HG02981 (cell line): Measurements from ENCODE around the gene COQ6.
"Not testable (repeated sequence)": the region's sequence is repeated elsewhere in the genome, so short reads cannot be mapped to it uniquely, and the experiment has no call there.

Experiments
- ATAC-seq: cut with Tn5 transposase; IDR thresholded peaks from one replicate; pipeline ENCODE4 v1.9.1; 2021; ENCODE audit warnings: mild to moderate bottlenecking, moderate library complexity; ENCODE audit not compliant: unreplicated experiment

Gene COQ6

DNA sequence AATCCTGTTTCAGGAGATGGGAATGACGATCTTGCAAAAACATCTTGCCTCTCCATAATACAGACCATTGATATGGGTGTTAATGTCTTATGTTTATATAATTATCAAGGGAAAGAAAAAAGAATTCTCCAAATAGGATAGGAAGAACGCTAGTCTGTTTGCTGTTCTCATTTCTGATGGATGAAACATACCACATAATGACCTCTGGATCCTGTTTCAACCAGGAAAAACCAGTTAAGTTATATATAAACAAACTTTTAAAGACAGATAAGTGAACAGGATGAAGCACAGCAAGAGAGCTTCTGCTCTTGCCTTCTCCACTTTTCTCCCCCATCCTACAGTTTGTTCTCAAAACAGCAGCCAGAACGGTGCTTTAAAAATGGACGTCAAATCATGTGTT, 27.8 kb downstream of the COQ6 start:
- no peak for ATAC-seq

DNA sequence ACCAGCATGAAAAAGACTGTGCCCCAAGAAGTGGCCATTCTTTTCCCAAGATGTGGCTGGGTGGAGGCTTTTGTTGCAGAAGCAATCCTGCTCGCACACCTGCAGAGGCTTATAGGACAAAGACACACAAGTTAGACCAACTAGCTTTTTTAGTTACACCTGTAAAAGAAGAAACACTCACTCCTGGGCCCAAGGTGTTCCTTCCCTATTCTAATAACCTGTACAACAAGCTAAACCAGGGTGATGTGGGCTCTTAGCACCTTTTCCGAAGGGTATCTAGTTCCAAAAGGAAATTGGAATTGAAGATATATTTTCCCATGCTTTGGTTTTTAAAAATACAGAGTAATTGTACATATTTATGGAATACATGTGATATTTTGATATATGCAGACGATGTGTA, 38.0 kb downstream of the COQ6 start:
- no peak for ATAC-seq

DNA sequence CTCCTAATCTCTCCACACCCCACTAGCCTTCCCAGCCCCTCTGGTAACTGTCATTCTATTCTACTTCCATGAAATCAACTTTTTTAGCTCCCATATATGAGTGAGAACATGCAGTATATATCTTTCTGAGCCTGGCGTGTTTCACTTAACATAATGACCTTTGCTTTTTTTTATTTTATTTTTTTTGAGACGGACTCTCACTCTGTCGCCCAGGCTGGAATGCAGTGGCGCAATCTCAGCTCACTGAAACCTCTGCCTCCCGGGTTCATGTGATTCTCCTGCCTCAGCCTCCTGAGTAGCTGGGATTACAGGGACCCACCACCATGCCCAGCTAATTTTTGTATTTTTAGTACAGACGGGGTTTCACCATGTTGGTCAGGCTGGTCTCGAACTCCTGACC, 38.6 kb downstream of the COQ6 start:
- not testable (repeated sequence) for ATAC-seq

DNA sequence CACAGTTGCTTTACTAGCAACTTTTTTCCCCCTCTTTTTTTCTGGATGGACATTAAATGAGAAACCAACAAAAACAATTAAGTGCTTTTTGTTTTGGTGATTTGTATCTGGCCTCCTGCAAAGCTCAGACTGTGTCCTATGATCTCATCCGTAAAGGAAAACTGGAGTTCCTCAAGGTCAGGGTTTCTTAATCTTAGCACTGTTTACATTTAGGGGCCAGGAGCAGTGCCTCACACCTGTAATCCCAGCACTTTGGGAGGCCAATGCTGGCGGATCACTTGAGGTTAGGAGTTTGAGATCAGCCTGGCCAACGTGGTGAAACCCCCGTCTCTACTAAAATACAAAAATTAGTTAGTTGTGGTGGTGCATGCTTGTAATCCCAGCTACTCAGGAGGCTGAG, 41.0 kb downstream of the COQ6 start:
- no peak for ATAC-seq

DNA sequence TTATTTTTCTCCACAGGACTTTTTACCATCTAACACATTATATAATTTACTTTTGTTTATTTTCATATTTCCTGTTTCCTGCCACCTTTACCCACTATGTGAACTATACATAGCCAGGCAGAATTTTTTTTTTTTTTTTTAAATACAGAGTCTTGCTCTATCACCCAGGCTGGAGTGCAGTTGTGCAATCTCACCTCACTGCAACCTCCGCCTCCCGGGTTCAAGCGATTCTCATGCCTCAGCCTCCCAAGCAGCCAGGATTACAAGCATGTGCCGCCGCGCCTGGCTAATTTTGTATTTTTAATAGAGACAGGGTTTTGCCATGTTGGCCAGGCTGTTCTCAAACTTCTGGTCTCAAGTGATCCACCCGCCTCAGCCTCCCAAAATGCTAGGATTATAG, 44.8 kb downstream of the COQ6 start:
- ATAC-seq: not testable (repeated sequence)

DNA sequence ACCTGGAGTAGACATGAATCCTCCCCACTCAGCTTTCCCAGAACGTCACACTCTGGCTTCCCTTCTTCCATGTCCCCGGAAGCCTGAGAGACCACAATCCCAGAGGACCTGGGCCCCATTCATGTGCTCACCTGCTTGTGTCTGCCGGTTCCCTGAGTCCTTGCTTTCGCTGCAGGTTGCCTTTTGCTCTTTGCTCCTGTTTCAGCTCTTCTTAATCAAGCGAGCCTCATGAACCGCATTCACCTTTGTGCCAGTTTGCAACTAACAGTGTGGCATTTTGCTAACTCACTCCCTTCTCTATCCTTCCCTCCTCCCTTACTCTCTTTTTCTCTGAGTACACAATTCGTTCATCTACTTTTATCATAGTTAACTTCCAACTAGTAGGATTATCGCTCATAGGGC, 45.9 kb downstream of the COQ6 start:
- no peak for ATAC-seq

DNA sequence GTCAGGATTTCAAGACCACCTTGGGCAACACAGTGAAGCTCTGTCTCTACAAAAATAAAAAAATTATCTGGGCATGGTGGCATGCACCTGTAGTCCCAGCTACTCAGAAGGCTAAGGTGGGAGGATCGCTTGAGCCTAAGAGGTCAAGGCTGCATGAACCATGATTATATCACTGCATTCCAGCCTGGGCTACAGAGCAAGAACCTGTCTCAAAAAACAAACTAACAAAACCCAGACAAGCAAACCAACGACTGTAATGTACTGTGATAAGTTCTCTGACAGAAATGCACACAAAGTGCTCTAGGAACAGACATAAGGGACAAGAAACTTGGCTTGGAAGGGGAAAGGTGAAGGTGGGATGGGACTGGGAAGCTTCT, 46.6 kb downstream of the COQ6 start:
- no peak for ATAC-seq

DNA sequence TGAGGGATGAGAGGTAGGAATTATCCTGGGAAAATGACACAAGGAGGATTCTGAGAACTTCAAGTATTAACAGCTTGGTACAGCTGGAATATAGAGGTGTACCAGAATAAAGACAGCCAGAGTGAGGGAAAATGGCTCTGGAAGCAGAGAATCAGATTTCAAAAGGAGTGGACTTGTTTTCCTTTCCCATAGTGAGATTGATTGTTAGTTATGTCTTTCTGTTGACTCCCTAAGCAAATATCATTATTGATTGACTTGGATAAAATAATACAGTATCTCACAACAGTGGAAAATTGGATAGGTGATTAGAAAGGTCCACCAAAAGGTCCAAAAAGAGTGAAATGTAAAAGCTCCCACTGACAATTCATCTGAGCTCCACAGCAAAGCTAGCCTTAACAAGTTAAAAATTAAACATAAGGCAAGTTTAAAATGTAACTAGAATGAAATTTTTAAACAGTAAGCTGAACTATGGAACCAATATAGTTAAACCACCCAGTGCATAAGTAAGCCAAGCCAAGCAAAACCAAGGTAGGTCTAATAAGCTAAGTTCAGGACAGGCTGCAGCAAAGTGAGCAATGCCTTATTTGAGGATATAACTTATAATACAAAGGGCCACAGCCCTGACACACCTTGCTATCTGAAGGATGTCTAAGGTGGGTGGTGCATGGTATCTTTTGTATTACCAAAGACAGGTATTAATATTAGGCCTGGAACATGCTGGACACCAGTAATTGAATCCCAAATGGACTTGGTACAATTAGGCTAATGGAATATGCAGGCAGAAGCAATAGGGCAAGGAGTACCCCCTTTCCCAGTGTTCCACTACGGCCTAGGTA, 47.2 kb downstream of the COQ6 start:
- ATAC-seq: no peak

DNA sequence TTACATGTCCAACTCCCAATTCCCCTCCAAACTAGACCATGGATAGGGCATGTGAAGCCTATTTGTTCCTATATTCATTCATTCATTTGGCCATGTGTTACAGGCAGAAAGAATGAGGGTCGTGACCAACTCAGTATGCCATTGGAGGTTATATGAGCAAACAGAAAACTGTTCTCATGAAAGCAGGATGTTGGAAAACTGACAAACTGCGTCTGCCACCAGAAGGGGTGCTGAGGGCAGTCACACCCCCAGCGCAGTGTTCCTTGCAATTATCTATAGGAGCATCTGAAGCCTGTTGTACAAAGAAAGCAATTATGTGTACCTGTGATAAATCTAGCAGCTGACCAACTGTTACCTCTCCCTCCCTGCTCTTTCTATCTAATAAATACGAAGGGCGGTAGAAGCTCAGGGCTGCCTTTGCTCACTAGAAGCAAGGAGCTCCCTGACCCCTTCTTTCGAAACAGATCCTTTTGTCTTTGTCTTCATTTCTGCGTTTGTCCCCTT, 47.9 kb downstream of the COQ6 start:
- no peak for ATAC-seq

DNA sequence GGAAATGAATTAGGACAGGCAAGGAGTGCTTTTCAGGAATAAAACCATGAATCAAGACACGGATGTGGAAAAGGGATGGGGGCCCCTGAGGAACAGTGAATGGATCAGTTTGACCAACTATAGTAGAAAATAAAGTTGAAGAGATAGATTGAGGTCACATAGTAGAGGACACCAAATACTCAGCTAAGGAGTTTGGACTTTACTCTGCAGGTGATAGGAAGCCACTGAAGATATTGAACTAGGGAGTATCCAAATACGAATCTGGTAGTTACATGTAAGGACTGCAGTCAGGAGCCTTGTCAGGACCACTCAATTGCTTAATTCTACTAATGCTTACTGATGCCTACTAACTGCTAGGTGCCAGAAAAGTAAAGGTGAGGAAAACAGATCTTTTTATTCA, 48.6 kb downstream of the COQ6 start:
- ATAC-seq: no peak

DNA sequence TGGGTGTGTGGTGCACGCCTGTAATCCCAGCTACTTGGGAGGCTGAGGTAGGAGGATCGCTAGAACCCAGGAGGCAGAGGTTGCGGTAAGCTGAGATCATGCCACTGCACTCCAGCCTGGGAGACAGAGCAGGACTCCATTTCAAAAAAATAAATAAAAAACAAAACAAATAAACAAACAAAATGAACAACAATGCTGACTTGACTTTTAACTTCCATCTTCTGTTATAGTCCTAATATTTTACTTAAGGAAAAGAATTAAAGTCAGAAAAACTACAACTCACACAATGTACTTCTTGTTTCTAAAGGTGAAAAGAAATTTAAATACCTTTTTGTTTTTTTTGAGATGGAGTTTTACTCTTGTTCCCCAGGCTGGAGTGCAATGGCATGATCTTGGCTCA, 55.6 kb downstream of the COQ6 start:
- ATAC-seq: not testable (repeated sequence)

DNA sequence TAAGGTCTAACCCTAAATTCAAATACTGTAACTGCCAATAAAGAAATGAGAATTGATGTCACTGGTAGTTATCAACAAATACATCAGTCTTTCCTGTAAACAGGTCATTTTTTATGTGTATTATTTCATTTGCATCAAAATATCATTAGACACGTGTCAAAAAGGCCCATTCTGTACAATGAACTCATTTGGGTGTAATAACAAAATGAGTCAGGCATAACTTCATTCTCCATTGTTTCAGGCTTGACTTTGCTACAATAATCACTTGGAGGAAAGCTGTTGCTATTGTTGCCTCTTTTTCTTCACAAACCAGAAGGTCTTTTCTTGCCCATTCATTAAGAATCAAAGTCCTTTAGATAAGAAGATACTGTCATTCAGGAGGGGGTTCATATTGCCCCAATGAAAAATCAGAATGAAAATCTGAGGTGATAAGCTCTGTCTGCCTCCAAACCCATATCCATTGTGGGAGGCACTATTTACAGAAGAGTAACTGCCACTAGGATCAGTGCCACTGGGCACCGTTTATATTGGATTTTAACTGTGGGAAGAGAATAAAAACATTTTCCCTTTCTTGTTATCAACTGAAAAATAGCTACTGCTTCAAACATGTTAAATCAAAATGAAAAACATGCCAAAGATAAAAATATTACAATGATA, 58.9 kb downstream of the COQ6 start:
- ATAC-seq: no peak
